GM21529 (cell line): Measurements from ENCODE around the gene CNN3.
"Not testable (repeated sequence)": the region's sequence is repeated elsewhere in the genome, so short reads cannot be mapped to it uniquely, and the experiment has no call there.

Source experiments
- ATAC-seq: cut with Tn5 transposase; IDR thresholded peaks from one replicate; pipeline ENCODE4 v1.9.1; 2021; ENCODE audit not compliant: unreplicated experiment

The CNN3 gene

DNA sequence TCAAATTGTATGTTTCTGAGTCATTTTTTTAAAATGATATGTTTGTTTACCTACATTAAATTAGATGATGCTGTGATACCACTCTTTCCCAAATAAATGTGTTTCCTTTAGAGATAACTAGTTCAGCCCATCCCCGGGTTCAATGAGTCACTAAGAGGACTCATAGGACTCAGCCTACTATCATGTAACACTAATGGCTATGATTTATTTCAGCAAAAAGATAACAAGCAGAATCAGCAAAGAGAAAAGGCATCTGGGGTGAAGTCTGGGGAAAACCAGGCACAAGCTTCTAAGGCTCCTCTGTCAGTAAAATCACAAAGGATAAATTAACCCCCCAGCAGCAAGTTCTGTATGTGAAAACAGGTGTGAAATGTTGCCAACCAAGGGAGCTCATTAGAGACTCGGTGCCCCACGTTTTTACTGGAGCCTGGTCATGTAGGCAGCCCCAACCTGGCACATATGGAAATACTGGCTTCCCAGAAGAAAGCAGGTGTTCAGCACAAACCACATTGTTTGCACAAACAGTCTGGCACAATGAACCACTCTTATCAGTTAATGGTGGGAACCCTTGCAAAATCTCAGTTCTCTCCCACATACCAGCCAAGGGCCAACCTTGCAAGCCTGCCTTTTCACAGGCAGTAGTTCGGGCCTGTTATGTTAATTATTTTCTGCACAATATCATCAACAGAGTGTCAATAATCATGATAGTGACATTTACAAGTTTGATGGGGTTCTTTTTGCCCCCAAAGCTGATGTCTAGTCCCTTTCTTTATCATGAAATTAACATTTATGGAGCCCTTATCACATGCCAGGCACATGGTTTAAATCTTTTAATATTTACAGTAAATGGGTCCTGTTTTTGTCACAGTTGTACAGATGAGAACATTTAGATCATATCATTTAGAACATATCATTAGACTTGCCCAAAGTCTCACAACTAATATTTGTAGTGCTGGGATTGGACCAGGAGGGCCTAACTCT is 23.1 kb upstream of the CNN3 start:
- ATAC-seq = no peak

DNA sequence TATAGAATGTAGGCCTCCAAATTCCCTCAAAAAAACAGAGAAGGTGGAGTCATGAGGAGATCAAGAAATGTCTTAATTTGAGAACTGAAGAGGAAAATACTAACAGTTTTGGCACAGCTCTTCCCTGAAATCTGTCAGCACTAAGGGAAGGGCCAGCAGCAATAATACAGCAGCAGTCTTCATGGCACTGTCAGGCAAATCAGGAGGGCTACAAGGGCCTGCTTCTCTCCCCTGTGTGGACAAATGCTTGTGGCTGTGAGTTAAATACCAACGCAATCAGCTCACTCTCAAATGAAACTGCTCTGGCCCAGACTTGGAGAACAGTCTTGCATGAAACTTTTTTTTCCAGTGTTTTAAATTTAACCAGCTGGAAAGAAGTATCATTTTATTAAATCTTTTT is 20.5 kb upstream of the CNN3 start:
- ATAC-seq = no peak

- no peak for ATAC-seq
Observed at GRCh38 chr1:94946886-94947285, 20.0 kb upstream of the CNN3 start.

DNA sequence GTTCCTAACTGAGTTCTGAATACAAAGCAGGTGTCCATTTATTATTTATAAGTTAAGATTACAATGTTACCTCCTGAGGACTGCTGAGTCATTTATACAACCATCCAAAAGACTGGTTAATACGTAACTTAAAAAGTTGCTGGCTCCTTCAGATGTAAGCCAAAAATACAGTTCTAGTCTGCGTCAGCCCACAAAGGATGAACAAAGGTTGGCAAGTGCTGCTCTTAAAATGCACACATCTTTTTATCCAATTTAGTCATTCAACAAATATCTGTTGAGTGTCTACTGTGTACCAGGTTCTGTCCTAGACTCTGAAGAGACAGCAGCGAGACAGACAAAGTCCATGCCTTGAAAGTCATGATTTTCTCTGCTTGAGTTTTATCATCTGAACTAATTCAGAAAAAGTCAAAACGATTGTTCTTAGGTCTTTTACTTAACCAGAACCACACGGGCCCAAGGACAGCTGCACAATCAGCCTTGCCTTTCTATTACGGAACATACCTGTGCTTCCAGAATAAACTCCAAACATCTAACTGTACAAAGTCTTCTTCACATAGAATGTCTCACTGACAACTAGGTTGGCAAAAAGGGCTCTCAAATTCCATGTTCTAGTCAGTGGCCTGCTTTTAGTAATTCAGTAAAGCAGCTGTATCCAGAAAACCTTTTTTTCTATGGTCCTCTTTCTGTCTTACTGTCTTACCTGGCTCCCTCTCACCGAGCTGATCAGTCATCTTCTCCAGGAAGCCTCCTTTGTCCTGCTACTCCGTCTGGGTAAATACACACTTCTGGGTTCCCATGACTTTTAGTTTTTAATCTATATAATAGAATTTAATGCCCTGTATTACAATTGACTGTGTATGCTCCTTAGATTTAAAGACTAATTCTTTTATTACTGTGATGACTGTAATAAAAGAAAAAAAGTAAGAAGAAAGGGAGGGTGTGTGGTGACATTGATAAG is 15.5 kb upstream of the CNN3 start:
- ATAC-seq = no peak

- ATAC-seq = not testable (repeated sequence)
Observed at GRCh38 chr1:94941480-94941879, 14.6 kb upstream of the CNN3 start.

DNA sequence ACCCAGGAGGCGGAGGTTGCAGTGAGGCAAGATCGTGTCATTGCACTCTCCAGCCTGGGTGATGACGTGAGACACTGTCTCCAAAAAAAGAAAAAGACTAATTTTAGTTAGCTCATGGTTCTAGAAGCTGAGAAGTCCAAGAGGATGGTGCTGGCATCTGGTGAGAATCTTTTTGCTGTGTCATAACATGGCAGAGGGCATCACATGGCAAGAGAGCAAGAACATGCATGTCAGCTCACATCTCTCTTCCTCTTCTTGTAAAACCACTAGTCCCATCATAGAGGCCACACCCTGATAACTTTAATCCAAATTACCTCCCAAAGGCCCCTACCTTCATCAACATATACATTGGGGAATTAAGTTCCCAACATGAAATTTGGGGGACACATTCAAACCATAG is 13.8 kb upstream of the CNN3 start:
- no peak for ATAC-seq

- ATAC-seq = no peak
Observed at GRCh38 chr1:94937820-94938219, 10.9 kb upstream of the CNN3 start.

DNA sequence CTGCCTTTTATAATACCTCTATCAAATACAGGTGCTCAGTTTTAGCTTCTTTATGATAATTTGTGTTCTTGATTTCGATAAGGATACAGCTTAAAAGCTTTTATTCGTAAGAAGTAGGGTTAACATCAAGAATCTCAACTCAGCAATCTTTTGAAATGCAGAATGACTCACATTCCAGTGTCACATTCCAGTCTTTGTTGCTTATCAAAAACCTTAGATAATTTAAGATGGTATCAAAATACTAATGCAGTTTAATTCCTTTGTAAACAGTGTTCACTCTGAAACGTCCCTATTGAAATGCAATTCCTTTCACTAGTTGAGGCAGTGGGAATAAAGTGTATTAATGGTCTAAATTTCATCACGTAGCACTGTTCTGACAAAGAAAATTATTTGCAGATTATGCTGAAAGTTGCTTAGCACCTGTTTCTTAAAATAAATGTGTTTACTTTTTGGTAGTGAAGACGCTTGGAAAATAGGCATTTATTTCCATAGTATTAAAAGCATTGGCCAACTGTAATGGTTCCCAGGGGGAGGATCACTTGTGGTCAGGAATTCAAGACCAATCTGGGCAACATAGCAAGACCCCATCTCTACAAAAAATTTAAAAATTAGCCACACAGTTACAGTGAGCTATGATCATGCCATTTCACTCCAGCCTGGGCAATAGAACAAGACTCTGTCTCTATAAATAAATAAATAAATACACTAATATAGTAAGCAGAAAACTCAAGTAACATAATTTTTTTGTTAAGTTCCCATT is 10.1 kb upstream of the CNN3 start:
- no peak for ATAC-seq

DNA sequence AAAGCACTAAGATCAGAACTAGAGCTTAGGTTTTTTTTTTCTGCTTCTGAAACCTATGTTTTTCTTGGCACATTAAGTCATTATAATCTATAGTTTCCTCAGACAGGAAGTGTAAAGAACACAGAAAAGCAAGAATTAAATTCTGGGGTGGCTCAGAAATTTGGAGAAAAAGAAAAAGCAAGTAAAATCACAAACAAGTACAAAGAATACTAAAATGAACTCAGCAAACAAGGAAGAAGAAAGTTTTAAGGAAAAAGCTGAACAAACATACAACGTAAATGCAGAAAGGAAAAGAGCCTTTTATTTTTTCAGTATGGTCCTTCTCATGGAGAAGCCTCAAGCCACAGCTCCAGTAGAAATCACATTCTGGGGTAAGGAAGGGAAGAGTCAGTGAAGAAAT is 8.6 kb upstream of the CNN3 start:
- ATAC-seq = no peak

DNA sequence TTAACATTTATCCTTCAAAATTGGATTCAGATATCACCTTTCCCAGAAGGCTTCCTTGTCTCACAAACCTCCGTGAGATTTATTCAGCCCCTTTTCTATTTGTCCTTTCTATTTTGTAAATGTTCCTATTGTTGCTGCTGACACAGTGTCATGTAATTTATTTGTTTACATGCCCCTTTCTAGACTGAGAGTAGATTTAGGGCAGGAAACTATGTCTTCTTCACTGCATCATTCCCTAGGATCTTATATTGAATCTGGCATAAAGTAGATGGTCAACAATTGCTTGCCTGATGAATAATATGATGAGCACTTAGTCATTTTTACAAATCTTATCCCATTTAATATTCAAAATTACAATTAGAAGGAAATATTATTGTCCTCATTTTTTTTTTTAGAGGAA is 8.1 kb upstream of the CNN3 start:
- no peak for ATAC-seq

GRCh38 chr1:94934551-94934950 is 7.6 kb upstream of the CNN3 start:
- ATAC-seq = no peak

DNA sequence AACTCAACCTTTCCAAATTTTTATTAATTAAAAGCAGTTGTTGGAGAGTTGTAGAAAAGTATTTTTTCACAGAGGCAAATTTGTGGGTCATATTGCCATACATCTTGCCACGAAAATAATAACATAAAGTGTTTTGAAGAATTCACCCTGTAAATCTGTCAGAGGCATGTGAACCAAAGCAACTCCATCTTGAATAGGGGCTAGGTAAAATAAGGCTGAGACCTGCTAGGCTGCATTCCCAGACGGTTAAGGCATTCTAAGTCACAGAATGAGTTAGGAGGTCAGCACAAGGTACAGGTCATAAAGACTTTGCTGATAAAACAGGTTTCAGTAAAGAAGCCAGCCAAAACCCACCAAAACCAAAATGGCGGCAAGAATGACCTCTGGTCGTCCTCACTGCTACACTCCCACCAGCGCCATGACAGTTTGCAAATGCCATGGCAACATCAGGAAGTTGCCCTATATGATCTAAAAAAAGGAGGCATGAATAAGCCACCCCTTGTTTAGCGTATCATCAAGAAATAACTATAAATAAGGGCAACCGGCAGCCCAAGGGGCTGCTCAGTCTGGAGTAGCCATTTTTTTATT is 4.4 kb upstream of the CNN3 start:
- no peak for ATAC-seq

DNA sequence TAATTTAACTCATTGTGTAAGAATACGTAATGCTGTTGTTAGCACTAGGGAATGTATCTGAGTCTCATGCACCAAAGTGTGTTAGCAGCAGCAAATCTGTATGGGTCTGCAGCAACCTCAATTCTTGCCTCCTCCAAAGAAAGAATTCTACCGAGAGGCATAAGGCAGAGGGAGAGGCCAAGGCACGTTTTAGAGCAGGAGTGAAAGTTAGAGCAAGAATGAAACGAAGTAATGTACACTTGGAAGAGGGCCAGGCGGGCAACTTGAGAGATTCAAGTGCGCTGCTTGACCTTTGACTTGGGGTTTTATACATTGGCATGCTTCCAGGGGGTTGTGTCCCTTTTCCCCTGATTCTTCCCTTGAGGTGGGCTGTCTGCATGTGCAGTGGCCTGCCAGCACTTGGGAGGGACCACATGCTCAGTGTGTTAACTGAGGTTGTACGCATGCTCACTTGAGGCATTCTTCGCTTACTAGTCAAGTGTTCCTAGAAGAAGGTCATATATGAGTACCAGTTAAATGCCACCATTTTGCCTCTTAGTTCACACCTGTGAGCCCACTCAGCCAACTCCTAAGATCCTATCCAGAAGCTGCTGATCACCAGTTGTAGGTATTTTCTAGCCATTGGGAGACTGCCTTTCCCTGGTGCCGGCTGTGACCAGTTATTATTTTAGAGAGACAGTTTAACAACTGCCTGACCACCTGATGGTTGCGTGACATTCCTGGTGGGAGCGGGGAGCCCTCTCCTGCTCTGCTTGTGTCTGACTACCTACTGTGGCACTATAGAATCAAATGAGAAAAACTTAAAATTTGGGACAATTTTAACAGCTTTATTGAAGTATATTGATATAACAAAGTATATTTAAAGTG is 2.7 kb upstream of the CNN3 start:
- ATAC-seq = no peak

- no peak for ATAC-seq
Observed at GRCh38 chr1:94928293-94928939, 1.5 kb upstream of the CNN3 start.

GRCh38 chr1:94927405-94928175 is 680 bp upstream of the CNN3 start:
- ATAC-seq = peak; percentile 16

DNA sequence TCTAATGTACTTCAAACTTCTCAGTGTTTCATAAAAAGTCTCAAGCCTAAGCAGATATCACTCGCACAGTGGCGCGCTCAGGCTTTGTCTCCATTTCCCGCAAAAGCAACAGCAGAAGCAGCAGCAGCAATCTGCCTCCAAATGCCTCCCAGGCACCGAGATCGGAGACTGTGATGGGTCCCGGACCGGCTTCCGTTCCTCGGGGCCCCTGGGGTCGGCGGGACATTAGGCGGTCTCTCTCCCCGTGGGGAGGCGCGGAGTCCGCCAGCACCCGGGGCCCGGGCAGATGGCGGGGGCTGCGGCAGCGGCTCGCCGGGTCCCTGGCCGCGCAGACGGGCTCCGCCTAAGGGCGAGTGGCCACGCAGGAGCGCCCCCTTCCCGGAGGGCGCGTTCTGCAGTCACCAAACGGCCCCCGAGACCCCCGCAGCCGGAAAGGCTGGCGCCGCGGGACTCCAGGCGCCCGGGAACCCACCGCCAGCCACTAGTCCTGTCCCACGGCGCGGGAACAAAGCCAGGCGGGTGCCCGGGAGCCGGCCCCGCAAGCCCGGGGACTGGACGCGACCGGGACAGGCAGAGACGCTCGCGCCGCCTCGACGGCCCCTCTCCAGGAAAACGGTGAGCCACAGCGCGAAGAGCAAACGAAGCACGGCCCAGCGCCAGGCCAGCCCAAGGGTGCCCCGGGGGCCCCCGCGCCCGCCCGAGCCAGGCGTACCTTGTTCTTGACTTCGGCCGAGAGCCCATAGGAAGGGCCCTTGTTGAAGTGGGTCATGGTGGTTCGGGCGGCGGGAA is 590 bp downstream of the CNN3 start:
- ATAC-seq = peak; percentile 32

GRCh38 chr1:94925561-94926125 is 1.3 kb downstream of the CNN3 start:
- ATAC-seq = no peak
